GM23338 (cell line): ENCODE data around the gene SPA17. TPM values are rescaled to one million over a fixed set of nuclear protein-coding genes. Genes with fewer than 3 reads are reported as not detected.

Experiments
- ATAC-seq: fragments of 200-7000 bp; cut with Tn5 transposase; 3 replicates; pipeline ENCODE4 v1.9.1; 2020
- DNase-seq: peaks from one replicate; pipeline ENCODE4 v3.0.0-alpha.2; 2015; ENCODE audit warnings: low spot score
- H2AFZ ChIP-seq: fragments of 200-600 bp; sonication (generic); 2 replicates; pipeline ENCODE4 v1.8.0; 2016; ENCODE audit warnings: antibody characterized with exemption, mild to moderate bottlenecking, moderate library complexity
- H3F3A ChIP-seq: fragments of 200-600 bp; sonication (generic); replicated peaks from 2 replicates; pipeline ENCODE4 v1.8.0; 2017; ENCODE audit warnings: antibody characterized with exemption, mixed run types, low read depth
- H3K27ac ChIP-seq: fragments of 200-600 bp; sonication (generic); 2 replicates; pipeline ENCODE4 v1.6.1; 2016; ENCODE audit warnings: low read depth
- H3K27me3 ChIP-seq: fragments of 200-600 bp; sonication (generic); 2 replicates; pipeline ENCODE4 v1.8.0; 2016; ENCODE audit warnings: mild to moderate bottlenecking, mixed run types, moderate library complexity; ENCODE audit not compliant: insufficient read depth
- H3K36me3 ChIP-seq: fragments of 200-600 bp; sonication (generic); 2 replicates; pipeline ENCODE4 v1.8.0; 2016; ENCODE audit warnings: mild to moderate bottlenecking; ENCODE audit not compliant: insufficient read depth
- H3K4me1 ChIP-seq: fragments of 200-600 bp; sonication (generic); 2 replicates; pipeline ENCODE4 v1.8.0; 2016; ENCODE audit warnings: mild to moderate bottlenecking, moderate library complexity; ENCODE audit not compliant: insufficient read depth
- H3K4me2 ChIP-seq: fragments of 200-600 bp; sonication (generic); 2 replicates; pipeline ENCODE4 v1.7.1; 2017; ENCODE audit warnings: mixed run types
- H3K4me3 ChIP-seq: fragments of 200-600 bp; sonication (generic); 2 replicates; pipeline ENCODE4 v1.6.1; 2016; ENCODE audit warnings: mixed run types
- H3K79me2 ChIP-seq: fragments of 200-600 bp; sonication (generic); replicated peaks from 2 replicates; pipeline ENCODE4 v1.8.0; 2017; ENCODE audit warnings: mild to moderate bottlenecking; ENCODE audit not compliant: insufficient read depth
- H3K9me2 ChIP-seq: fragments of 200-600 bp; sonication (generic); 2 replicates; pipeline ENCODE4 v1.8.0; 2017; ENCODE audit not compliant: insufficient read depth
- H4K20me1 ChIP-seq: fragments of 200-600 bp; sonication (generic); replicated peaks from 2 replicates; pipeline ENCODE4 v1.8.0; 2017; ENCODE audit warnings: mild to moderate bottlenecking; ENCODE audit not compliant: insufficient read depth
- H3K27ac Mint-ChIP-seq: 2 replicates; pipeline ENCODE4 v1.8.0; 2020; ENCODE audit warnings: inconsistent platforms, mild to moderate bottlenecking, moderate library complexity, mixed read lengths
- H3K27me3 Mint-ChIP-seq: 3 replicates; pipeline ENCODE4 v1.8.0; 2022; ENCODE audit warnings: low read depth, mild to moderate bottlenecking, moderate library complexity, mixed read lengths, inconsistent platforms; ENCODE audit not compliant: insufficient read depth, poor library complexity
- H3K36me3 Mint-ChIP-seq: 3 replicates; pipeline ENCODE4 v1.8.0; 2021; ENCODE audit warnings: low read depth, mild to moderate bottlenecking, inconsistent platforms, moderate library complexity, mixed read lengths
- H3K4me1 Mint-ChIP-seq: 3 replicates; pipeline ENCODE4 v1.8.0; 2020; ENCODE audit warnings: mild to moderate bottlenecking, inconsistent platforms, mixed read lengths
- H3K4me3 Mint-ChIP-seq: 3 replicates; pipeline ENCODE4 v1.8.0; 2021; ENCODE audit warnings: moderate library complexity, mild to moderate bottlenecking, inconsistent platforms, mixed read lengths
- H3K9me3 Mint-ChIP-seq: 3 replicates; pipeline ENCODE4 v1.8.0; 2020; ENCODE audit warnings: moderate library complexity, mild to moderate bottlenecking, inconsistent platforms, mixed read lengths
- CREB1 ChIP-seq: fragments of 250-450 bp; sonication (Bioruptor Pico); IDR thresholded peaks from 2 replicates; pipeline ENCODE4 v1.5.0; 2020; ENCODE audit warnings: low read depth, mild to moderate bottlenecking, moderate library complexity
- CTCF ChIP-seq, 2 experiments: fragments of 200-600 bp in 1 of 2; sonication (generic) in 1 of 2; conservative IDR thresholded peaks; 2 replicates each; pipeline versions ENCODE4 v1.5.1 to v1.6.1; 2016 to 2017; ENCODE audit warnings: antibody characterized with exemption in 2 of 2, low read depth in 2 of 2, mild to moderate bottlenecking in 2 of 2, moderate library complexity in 1 of 2
- ETS1 ChIP-seq: IDR thresholded peaks from 2 replicates; pipeline ENCODE4 v1.6.1; 2016; ENCODE audit warnings: antibody characterized with exemption
- EZH2 ChIP-seq: fragments of 200-600 bp; sonication (generic); IDR thresholded peaks from one replicate; pipeline ENCODE4 v1.8.0; 2017; ENCODE audit warnings: antibody characterized with exemption, mild to moderate bottlenecking, low read depth; ENCODE audit not compliant: unreplicated experiment
- EZH2phosphoT487 ChIP-seq: fragments of 200-600 bp; sonication (generic); IDR thresholded peaks from one replicate; pipeline ENCODE4 v1.8.1; 2018; ENCODE audit warnings: antibody characterized with exemption; ENCODE audit not compliant: unreplicated experiment
- JUNB ChIP-seq: IDR thresholded peaks from one replicate; pipeline ENCODE4 v1.6.1; 2016; ENCODE audit warnings: antibody characterized with exemption; ENCODE audit not compliant: unreplicated experiment
- NANOG ChIP-seq: IDR thresholded peaks from 2 replicates; pipeline ENCODE4 v1.6.1; 2016; ENCODE audit warnings: antibody characterized with exemption, borderline replicate concordance
- POLR2AphosphoS5 ChIP-seq: IDR thresholded peaks from 2 replicates; pipeline ENCODE4 v1.6.1; 2016; ENCODE audit warnings: antibody characterized with exemption, low read depth
- REST ChIP-seq: IDR thresholded peaks from one replicate; pipeline ENCODE4 v1.6.1; 2018; ENCODE audit warnings: antibody characterized with exemption; ENCODE audit not compliant: unreplicated experiment
- STAT1 ChIP-seq: IDR thresholded peaks from one replicate; pipeline ENCODE4 v1.6.1; 2016; ENCODE audit warnings: antibody characterized with exemption; ENCODE audit not compliant: unreplicated experiment
- ZNF114 ChIP-seq: fragments of 250-450 bp; sonication (Bioruptor Pico); IDR thresholded peaks from 2 replicates; pipeline ENCODE4 v1.5.0; 2020; ENCODE audit warnings: mild to moderate bottlenecking, moderate library complexity
- ZNF331 ChIP-seq: fragments of 250-450 bp; sonication (Bioruptor Pico); IDR thresholded peaks from 2 replicates; pipeline ENCODE4 v1.5.0; 2020; ENCODE audit warnings: low read depth, mild to moderate bottlenecking, moderate library complexity
- ZNF462 ChIP-seq: fragments of 250-450 bp; sonication (Bioruptor Pico); IDR thresholded peaks from 2 replicates; pipeline ENCODE4 v1.5.0; 2020; ENCODE audit warnings: mild to moderate bottlenecking, moderate library complexity
- polyA plus RNA-seq: library from polyadenylated mRNA; unstranded; fragments of >200 nt; fragmentation: Nextera tagmentation; extraction: Ambion mirVana; gene quantifications from 2 replicates; pipeline ENCODE4 v1.2.1, GENCODE V29; 2016
- total RNA-seq: library from RNA; depleted of rRNA; stranded (reverse); fragments of >200 nt; shearing (Covaris generic); gene quantifications from 2 replicates; pipeline ENCODE4 v1.2.3, GENCODE V29; 2014

SPA17 gene
- total and polyA plus RNA-seq, 2 experiments from 2014 or later = 3.2 to 14.9 TPM

GRCh38 chr11:124629961-124630360 lies 43.7 kb upstream of the SPA17 start:
- Histone ChIP-seq H2AFZ (no peak overlapping the region), H3K36me3 (peaks cover 58% of the 10 kb centered on the region), H4K20me1 (peaks cover 12% of the 10 kb centered on the region; the same call in 1 of the 2 replicates), H3K27ac (no peak overlapping the region), H3F3A (no peaks in the 10 kb centered on the region), H3K27me3 (no peaks in the 10 kb centered on the region), H3K4me1 (no peaks in the 10 kb centered on the region), H3K79me2 (peaks cover 6% of the 10 kb centered on the region; the same call in 1 of the 2 replicates), H3K9me2 (no peaks in the 10 kb centered on the region), H3K4me2 (no peak overlapping the region), H3K4me3 (no peak overlapping the region)
- no peak for DNase-seq
- no peak for TF ChIP-seq EZH2
- no peak for TF ChIP-seq JUNB
- TF ChIP-seq ZNF462 (CRISPR knock-in tag) = no peak
- TF ChIP-seq STAT1 = no peak
- TF ChIP-seq POLR2AphosphoS5 = no peak
- no peak for TF ChIP-seq CREB1
- TF ChIP-seq ZNF331 = no peak
- TF ChIP-seq REST = no peak
- TF ChIP-seq CTCF (conservative IDR thresholded peaks at IDR 0.05; ENCODE audit: low read depth in 2 of 2) = no peak
- no peak for TF ChIP-seq EZH2phosphoT487
- no peak for TF ChIP-seq NANOG
- no peak for TF ChIP-seq ZNF114 (CRISPR knock-in tag)
- TF ChIP-seq ETS1 = no peak
- ATAC-seq = no peak
- Mint-ChIP-seq H3K27me3 (peaks cover 2% of the 10 kb centered on the region), H3K27ac (no peak overlapping the region), H3K36me3 (peaks cover 74% of the 10 kb centered on the region), H3K9me3 (no peaks in the 10 kb centered on the region), H3K4me1 (peaks cover 2% of the 10 kb centered on the region; the same call in 2 of the 3 replicates), H3K4me3 (no peak overlapping the region)
